Heart left ventricle (tissue), 13 donors: ENCODE results near the gene EPHB1.

Source experiments
- POLR2A ChIP-seq, 2 donors: fragments of 450-650 bp; IDR thresholded peaks; one replicate each; pipeline ENCODE4 v1.6.1; 2017; ENCODE audit warnings: antibody characterized with exemption in 2 of 2, mild to moderate bottlenecking in 2 of 2, moderate library complexity in 2 of 2
- TF ChIP-seq, protein P1 (sequence below), 12 donors: fragments of 200-600 bp; sonication (generic) in 4 of 12; IDR thresholded peaks; one replicate each; pipeline versions ENCODE4 v1.5.0 to v1.8.0; 2018 to 2022; ENCODE audit warnings: antibody characterized with exemption in 12 of 12, mild to moderate bottlenecking in 5 of 12
- donor health status: ischemic (EF 13 %, LVEDD 7.1; RV severe dilation, severe dysfunction).
- donor health status: DM: no; HTN: yes; CAD: no.
- donor health status: DM: no; HTN: no; CAD: no.
- donor health status: ischemic (EF 25% LVEDD 6.9; RV normal size, moderate dysfunction).
- donor health status: ischemic (EF 25% LVEDD 5.7; RV mildly dilated, moderate dysfunction).
- donor health status: ischemic (EF 35%, LVEDD 5.7; RV mildly dilated, moderate dysfunction).
- donor health status: nonischemic (EF 11% LVEDD 7.7; RV severe dilation, severe dysfunction).
- donor health status: DM: yes; HTN: yes; CAD: no.
- donor health status: PGD.
- donor health status: ischemic (EF 29% LVEDD 5.4; RV normal size, mild dysfunction).
- donor health status: nonischemic (EF 23%, LVEDD 6.1; RV moderate dilation, normal function).

GRCh38 chr3:135214400-135214799 lies 419.3 kb downstream of the EPHB1 start:
- TF ChIP-seq POLR2A (IDR thresholded peaks at IDR 0.05) = no peak
- TF ChIP-seq, protein P1, sequence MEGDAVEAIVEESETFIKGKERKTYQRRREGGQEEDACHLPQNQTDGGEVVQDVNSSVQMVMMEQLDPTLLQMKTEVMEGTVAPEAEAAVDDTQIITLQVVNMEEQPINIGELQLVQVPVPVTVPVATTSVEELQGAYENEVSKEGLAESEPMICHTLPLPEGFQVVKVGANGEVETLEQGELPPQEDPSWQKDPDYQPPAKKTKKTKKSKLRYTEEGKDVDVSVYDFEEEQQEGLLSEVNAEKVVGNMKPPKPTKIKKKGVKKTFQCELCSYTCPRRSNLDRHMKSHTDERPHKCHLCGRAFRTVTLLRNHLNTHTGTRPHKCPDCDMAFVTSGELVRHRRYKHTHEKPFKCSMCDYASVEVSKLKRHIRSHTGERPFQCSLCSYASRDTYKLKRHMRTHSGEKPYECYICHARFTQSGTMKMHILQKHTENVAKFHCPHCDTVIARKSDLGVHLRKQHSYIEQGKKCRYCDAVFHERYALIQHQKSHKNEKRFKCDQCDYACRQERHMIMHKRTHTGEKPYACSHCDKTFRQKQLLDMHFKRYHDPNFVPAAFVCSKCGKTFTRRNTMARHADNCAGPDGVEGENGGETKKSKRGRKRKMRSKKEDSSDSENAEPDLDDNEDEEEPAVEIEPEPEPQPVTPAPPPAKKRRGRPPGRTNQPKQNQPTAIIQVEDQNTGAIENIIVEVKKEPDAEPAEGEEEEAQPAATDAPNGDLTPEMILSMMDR (IDR thresholded peaks at IDR 0.05) = no peak
